Esophagus squamous epithelium (tissue), 4 donors: ENCODE results near the gene PGGHG.

Experiments
- POLR2A ChIP-seq, 4 donors: fragments of 450-650 bp; IDR thresholded peaks; one replicate each; pipeline ENCODE4 v1.6.1; 2017; ENCODE audit warnings: antibody characterized with exemption in 4 of 4, mild to moderate bottlenecking in 4 of 4, moderate library complexity in 3 of 4
- TF ChIP-seq, protein P1 (sequence below), 6 experiments: fragments of 450-650 bp in 4 of 6; fragments of 200-600 bp in 2 of 6; sonication (generic) in 2 of 6; IDR thresholded peaks; one replicate each; pipeline ENCODE4 v1.5.1; 2016 to 2019; ENCODE audit warnings: antibody characterized with exemption in 6 of 6, mild to moderate bottlenecking in 4 of 6, moderate library complexity in 4 of 6

DNA sequence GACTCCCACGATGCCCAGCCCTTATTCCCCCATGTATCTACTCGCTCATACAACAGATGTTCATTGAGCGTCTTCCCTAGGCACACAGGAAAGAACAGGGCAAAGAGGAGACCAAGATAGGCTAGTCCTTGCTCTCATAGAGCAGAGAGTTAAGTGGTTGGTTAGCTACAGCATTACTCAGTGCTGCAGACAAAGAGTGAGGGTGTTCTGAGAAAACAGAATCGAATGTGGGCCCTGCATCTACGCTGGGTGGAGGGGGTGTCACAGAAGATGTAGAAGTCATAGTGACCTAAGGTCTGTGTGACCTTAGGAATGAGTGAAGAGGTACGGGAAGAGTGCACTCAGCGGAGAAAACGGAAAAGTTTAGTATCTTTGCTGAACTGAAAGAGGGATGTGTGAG, 39.9 kb upstream of the PGGHG start:
- TF ChIP-seq, protein P1, sequence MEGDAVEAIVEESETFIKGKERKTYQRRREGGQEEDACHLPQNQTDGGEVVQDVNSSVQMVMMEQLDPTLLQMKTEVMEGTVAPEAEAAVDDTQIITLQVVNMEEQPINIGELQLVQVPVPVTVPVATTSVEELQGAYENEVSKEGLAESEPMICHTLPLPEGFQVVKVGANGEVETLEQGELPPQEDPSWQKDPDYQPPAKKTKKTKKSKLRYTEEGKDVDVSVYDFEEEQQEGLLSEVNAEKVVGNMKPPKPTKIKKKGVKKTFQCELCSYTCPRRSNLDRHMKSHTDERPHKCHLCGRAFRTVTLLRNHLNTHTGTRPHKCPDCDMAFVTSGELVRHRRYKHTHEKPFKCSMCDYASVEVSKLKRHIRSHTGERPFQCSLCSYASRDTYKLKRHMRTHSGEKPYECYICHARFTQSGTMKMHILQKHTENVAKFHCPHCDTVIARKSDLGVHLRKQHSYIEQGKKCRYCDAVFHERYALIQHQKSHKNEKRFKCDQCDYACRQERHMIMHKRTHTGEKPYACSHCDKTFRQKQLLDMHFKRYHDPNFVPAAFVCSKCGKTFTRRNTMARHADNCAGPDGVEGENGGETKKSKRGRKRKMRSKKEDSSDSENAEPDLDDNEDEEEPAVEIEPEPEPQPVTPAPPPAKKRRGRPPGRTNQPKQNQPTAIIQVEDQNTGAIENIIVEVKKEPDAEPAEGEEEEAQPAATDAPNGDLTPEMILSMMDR (IDR thresholded peaks at IDR 0.05), result no peak
- no peak for TF ChIP-seq POLR2A (IDR thresholded peaks at IDR 0.05)
